UCSD-AML1 (cell line): Measurements from ENCODE around the gene SDK1.

ENCODE experiments used
- DNase-seq: peaks from one replicate; lab custom pipeline; 2025; ENCODE audit not compliant: unreplicated experiment; lab: John Stamatoyannopoulos, UW

The SDK1 gene

DNA sequence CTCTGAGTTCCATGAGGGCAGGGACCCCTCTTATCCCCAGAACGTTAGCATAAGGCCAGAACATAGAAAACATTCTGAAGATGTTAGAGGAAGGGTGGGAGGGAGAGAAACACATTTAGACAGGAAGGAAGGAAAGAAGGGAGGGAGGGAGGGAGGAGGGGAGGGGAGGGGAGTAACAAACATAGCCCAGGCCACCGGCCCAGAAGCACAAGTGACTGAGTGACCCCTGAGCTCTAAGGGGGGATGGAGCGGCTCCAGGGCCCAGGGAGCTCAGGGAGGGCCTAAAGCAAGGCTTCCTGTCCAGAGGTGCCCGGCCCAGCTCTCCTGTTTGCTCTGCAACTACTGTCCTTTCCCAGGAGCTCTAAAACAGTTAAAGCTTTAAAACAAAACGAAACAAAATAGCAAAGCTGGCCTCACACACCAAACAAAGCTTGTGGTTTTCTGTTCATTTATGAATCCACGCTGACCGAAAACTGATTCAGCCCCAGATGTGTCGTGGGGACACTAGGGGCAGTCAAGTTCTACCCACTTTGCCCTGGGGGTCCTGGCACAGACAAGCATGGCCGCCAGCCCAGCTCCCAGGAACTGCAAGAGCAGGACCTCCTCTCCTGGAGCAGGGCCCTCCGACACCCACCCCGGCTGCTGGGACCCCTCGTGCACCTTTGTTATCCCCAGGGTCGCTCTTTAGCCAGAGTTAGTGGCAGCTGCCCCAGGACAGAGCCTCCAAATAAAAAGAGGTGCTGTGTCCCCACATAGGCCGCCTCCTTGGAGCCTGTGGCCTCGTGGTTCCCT is 884.9 kb downstream of the SDK1 start:
- no peak for DNase-seq

DNA sequence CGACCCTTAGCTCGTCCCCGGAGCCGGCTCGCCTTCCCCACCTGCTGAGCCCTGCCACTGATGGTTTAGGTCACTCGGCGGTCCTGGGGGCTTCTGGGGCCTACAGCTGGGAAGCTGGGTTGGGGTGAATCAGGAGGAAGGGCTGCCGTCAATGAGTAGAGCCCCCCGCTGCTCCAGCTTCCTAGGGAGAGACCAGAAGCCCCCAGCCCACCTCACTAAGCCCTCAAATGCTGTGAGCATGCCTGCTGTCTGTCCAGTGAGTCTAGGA is 885.4 kb downstream of the SDK1 start:
- DNase-seq, result no peak

DNA sequence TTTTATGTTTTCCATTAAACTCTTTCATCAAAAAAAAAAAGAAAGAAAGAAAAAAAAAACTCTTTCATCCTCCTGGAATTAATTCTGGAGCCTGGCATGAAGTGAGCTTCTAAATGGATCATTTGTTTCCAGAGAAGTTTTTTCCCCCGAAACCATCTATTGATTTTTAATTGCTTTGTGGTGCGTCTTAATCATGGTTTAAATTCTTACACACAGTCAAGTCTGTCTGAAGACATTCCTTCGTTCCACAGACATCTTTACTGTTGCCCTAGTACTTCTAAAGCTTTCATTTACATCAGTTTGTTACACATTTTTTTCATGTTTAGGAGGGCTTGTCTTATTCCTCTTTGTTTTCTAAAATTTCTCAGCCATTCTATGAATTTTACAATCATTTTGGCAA is 887.6 kb downstream of the SDK1 start:
- DNase-seq, result no peak

DNA sequence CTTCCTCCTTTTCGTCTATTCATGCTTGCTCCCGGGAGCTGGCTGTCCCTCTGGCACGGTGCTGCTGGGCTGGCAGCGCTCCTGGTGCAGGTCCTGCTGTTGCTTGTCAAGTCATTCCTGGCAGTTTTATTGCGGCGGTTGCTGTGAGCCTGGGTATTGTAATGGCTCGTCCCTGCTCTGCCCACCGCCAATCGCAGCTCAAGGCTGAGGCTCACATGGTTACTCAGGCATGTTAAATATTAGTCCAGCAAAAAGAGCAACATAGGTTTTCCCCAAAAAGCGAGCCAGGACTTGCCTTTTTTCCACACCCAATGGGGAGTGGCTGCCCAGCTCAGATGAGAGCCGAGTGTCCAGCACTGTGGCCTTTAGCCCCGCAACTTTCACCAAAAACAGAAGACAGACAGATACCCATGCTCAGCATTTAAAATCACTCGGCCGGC is 888.1 kb downstream of the SDK1 start:
- no peak for DNase-seq

DNA sequence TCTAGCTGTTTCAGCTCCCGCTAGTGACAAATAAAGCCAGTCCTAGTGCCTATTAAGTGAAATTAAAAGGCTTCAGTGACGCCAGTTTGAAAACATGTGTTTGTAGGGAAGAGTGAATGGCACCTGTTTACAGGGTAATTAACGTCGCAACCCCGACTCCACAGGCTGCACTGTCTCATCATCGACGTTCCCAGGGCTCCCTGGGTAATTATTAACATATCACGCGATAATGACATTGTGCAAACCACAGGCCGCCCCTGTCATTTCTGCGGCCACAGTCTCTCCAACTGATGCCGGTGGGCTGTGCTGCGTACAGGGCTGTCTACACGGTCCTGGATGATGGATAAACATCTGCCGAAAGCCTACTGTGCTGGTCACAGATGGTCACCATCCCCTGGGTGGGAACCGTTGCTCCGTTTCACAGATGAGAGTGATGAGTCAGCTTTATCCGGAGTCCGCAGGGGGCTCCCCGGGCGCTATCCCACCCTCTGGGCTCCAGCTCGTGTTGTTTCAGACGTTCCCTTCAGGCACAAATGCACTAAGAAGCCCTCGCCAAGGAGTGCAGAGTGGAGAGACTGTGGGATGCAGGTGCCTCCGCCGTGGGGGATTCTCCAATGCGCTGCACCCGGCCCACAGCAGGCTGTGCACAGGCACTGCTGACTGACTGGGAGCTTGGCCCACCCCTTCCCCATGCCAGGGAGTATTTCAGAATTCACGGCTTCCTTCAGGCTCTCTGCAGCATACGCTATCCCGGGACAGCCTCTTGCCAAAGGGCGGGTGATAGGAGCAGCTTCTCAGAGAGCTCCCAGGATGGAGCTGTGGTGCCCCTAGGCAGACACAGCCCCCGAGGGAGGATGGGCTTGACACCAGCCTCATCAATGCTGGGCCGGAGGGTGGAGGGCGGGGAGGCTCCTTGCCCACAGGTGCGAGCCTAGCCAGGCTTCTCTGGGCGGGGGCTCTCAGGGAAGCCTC is 889.2 kb downstream of the SDK1 start:
- DNase-seq, result no peak

DNA sequence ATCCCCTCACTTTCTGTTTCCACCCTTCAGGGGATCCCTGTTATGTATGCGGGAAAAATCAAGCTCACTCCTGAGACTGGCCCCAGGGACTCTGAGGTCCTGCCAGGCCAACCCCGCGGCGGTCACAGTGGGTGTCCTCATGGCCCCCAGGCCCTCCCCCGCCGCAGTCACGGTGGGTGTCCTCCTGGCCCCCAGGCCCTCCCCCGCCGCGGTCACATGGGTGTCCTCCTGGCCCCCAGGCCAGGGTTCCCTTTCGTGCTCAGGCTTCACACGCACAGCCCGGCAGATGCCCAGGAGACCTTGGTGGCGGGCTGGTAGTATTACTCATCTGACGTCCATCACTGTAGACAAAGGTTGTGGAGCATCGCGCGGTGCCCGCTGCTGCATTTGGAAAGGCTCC is 890.0 kb downstream of the SDK1 start:
- DNase-seq, result no peak

DNA sequence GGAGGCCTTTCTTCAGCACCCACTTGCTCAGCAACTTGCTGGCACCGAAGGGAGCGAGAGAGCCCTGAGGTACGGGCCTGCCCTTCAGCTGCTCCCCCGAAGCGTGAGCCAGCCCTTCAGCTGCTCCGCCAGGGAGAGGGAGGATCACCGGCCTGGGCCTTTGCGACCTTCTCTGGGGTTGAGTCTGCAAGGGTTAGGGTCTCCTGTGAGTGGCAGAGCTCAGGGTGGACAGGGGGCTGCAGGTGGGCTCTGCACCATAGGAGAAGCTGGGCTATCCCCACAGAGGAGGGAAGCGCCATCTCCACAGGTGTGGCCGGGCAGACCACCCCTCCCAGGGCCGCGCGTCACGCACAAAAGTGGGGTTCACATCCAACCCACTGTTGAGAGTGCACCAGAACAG is 890.5 kb downstream of the SDK1 start:
- no peak for DNase-seq

DNA sequence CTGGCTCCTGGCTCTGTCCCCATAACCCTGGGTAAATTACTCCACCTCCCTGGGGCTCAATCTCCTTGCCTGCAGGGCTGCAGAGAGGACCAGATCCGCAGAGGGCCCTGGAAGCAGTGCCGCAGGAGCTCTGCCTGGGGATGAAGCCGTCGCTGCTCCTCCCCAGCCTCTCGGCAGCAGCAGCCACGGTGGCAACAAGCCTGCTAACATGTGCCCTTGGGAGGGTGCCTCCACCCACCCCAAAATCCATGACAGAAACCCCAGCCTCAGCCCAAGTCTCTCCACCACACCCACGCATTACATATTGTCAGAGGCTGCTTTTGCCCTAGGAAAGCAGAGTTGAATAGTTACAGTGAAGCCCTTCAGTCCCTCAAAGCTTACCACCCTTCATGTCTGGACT is 894.6 kb downstream of the SDK1 start:
- no peak for DNase-seq

DNA sequence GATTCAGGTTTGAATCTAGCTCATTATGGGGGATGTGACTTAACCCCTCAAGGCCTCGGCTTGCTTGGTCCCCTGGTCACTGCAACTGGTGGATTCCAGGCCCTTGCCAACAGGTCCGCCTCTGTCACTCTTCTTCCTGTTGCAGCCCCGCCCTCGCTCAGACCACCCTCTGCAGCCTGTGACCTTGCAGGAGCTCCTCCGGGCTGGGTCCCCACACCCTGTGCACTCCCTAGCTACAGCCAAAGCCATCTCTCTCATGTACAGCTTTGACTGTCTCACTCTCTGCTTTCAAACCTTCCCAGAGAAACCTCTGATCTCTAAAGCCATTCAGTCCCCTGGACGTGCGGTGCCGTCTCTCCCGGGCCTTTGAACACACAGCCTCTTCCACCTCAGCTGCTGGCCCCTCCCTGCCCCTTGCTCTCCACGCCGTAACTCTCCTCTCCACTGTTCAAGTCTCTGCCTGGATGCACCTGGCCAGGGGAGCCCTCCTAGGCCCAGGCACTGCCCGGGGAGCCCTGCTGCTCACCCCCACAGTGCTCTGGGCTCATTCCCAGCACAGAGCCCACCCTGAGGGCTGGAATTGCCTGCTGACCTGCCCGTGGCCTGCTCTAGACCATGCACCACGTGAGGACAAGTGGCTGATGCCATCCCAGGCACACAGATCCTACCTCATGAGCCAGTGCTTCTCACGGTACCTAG is 895.2 kb downstream of the SDK1 start:
- no peak for DNase-seq

DNA sequence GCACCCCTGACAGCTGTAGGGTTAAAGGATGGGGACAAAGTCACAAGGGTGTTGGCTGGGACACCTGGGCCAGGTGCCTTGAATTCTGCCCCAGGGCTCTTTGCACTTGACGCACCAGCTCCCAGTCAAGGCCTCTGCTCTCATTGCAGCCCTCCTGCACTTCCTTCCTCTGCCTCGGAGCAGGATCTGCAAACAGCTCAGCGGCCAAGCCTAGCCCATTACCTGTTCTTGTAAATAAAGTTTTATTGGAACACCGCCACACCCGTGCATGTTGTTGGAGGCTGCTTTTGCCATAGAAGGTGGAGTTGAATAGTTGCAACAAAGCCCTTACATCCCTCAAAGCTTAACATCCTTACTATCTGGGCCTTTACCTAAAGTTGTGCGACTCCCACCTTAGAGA is 897.2 kb downstream of the SDK1 start:
- DNase-seq, result no peak

DNA sequence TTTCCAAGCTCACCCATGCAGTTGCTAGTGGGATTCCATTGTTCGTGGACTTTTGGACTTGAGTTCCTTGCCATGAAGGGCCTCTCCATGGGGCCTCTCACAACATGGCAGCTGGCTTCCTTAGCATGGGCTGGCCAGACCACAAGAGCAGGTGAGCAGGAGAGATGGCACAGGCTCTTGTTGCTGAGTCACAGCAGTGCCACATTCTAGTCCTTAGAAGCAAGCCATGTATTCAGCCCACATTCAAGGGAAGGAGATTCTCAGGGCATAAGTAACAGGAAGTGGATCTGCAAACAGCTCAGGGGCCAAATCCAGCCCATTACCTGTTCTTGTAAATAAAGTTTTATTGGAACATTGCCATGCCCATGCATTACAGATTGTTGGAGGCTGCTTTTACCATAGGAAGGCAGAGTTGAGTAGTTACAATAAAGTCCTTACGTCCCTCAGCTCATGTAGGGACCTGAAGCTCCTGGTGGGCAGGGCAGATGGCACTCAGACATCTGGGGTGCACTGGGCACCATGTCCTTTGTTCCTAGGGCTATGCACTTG is 899.6 kb downstream of the SDK1 start:
- DNase-seq, result no peak

DNA sequence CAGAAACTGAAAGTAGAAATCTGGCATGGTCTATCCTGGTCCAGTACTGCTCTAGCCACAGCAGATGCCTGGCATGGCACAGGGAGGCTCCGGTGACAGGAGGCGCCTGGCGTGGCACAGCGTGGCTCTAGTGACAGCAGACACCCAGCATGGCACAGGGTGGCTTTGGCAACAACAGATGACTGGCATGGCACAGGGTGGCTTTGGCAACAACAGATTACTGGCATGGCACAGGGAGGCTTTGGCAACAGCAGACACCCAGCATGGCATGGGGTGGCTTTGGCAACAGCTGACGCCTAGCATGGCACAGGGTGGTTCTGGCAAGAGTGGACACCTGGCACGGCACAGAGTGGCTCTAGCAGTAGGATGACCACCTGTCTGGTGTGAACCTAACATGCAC is 900.5 kb downstream of the SDK1 start:
- no peak for DNase-seq

DNA sequence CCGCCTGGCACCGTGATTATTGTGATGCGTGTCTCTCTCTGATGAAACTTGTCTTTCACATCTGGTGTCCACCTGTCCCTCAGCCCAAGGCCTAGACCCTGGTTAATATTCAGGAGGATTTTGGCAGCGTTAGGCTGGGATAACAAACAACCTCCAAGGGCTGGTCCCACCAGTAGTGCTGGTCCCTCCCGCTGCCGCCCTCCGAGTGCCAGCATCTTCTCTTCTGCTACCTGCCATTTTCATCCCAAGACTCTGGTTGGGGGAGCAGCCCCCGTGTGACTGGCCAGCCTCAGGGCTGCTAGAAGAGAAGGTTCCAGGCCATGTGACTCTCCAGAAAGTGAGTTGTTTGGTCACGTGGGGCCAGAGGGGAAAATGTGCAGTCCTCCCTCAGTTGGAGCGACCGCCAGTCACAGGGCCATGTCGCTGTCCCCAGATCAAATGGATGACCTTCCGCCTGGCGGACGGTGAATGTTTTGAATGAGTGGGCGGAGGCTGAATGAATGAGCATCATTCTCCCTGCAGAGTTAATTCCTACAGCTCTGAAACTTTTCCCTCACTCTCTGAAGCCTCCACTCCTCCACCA is 901.2 kb downstream of the SDK1 start:
- no peak for DNase-seq

DNA sequence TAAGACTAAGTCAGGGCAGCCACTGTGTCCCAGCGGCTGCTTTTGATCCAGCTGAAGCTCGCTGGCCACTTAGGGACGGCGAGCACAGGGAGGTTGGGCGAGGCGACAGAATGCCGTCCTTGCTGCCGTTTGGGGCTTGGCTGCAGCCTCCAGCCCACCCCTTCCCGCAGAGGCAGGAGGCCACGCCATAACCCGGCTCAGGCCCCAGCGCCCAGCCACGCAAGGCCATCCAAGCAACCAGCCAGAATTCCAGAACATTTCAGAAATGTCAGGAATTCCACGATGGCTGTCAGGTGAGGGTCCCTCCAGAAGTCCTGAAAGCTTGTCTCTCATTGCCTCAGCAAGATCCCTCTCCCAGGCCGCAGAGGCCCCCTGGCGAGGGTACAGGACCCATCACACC is 901.9 kb downstream of the SDK1 start:
- DNase-seq, result no peak

DNA sequence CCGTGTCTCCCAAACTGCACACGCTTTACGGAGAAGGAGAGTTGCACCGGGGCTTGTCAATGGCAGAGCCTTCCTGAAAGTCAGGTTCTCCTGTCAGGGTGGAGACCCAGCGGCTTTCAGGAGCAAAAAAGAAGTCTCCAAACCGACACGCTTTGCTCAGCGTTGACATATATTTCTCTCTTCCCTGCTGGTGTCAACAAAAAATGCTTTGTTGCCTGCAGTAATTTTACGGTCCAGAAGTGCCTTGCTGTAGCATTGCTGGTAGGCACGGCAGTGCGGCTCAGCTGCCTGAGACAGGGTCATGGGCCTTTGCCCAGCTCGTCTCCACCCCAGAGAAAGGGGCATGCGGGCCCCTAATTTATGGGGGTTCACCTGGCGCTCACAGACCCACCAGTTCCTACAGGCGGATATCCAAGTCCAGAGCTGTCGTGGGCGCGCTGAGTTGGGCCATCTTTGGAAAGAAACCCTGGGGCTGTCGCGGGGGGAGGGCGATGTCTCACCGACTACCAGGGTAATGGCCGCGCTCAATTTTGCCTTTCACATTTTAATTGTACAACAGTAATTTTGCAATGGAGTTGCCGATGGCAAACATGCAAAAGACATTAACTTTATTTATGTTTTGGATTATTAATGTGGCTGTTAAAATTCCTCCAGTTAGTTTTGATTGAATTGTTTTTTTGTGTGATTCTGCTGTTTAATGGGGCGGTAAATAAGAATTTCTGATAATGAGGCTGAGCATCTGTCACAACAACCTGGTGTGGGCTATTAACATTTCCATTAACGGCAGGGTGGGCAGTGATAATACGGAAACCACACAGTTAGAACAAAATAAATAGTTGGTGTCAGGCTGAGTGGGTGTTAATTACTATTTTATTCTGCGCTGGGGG is 902.8 kb downstream of the SDK1 start:
- no peak for DNase-seq

DNA sequence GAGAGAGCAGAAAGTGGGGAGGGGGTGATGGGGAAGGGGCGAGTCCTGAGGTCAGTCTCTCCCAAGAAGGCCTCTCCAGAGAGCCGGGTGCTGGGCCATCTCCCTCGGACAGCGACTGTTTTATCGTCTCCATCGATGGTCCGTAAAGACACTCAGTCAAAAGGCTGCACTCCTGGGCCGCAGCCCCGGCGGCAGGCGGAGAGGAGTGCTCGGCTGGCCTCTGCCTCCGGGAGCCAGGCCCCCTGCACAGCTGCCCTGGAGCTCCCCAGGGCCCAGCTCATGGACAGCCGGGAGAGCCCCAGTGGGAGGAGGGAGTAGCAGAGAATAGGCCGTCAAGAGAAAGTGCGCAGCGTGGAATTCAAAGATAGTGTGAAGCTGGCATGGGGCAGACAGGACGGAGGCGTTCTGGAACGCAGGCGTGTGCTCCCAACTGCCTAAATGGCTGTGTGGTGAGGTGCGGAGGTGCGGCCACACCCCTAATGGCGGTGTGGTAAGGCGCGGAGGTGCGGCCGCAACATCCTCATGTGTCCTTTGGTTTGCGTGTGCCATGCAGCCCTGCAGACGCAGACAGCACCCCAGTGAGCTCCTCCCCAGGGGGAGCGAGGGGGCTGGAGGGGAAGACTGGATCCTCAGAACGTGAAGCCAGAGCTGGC is 903.6 kb downstream of the SDK1 start:
- no peak for DNase-seq

DNA sequence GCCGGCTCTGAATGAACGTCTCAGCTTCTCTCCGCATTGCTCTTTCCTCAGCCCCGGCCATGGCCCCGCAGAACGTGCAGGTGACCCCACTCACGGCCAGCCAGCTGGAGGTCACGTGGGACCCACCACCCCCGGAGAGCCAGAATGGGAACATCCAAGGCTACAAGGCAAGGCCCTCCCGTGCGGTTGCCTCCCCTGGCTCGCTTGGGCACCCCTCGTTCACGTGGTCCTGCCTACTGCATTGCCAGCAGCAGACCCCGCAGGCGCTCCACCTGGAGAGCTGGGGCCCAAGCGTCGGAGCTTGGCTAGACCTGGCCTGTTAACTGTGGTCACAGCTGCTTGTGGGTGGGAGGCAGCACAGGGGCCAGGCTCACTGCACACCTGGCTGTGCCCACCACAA is 904.8 kb downstream of the SDK1 start:
- DNase-seq, result no peak

DNA sequence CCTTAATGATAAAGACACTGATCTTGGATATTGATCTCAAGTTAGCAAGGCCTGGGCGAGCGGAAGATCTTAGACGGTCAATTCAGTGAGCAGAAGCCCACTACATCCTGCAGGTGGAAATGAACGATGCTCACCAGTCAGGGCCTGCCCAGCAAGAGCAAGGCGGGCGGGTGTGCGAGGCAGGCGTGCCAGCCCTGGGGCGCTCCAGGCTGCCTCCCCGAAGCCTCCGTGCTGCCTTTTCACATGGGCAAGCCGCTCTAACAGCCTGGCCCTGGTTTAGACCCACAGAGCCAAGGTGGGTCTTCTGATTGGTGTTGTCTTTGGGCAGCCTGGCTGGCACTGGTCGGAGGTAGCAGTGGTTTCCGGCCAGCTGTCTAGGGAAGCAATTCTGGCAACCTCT is 906.0 kb downstream of the SDK1 start:
- DNase-seq, result no peak

DNA sequence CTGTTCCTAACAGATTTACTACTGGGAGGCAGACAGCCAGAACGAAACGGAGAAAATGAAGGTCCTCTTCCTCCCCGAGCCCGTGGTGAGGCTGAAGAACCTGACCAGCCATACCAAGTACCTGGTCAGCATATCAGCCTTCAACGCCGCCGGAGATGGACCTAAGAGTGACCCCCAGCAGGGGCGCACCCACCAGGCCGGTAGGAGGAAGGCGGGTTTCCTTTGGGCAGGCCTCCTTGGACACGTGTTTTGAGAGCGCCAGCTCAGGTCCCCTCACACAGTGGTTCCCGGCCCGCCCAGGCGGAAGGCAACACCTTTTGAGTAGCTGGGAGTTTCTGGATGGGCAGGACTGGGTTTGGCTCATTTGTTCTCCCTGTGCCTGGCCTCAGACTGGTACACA is 907.0 kb downstream of the SDK1 start:
- no peak for DNase-seq

DNA sequence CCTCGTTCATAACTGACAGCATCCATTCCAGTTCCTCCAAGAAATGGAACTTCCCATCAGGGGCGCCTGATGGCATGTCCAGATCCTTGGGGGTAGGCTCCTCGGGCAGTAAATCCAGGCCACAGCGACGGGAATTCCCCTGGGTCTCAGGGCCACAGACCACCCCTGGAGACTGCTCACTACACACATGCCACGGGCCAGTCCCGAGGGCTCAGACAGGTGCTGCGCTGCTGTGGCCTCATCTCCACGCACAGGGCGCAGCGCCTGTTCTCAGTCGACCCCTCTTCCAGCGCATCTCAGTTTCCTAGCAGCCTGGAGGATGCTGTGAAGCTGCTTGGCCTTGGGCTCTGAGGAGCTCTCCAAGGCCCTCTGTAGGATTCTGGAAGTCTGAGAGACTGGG is 907.5 kb downstream of the SDK1 start:
- DNase-seq, result no peak
